B cell (primary cell): ENCODE results near the gene ACTMAP.

Experiments used
- EZH2 ChIP-seq: IDR thresholded peaks from 2 replicates; pipeline ENCODE4 v1.6.1; 2012; ENCODE audit warnings: borderline replicate concordance, low read depth, mild to moderate bottlenecking, moderate library complexity, low read length; ENCODE audit not compliant: insufficient read depth, poor library complexity, severe bottlenecking
- TF ChIP-seq, protein P1 (sequence below): fragments of 200-600 bp; IDR thresholded peaks from one replicate; pipeline ENCODE4 v1.8.0; 2022; ENCODE audit warnings: antibody characterized with exemption, mild to moderate bottlenecking

DNA sequence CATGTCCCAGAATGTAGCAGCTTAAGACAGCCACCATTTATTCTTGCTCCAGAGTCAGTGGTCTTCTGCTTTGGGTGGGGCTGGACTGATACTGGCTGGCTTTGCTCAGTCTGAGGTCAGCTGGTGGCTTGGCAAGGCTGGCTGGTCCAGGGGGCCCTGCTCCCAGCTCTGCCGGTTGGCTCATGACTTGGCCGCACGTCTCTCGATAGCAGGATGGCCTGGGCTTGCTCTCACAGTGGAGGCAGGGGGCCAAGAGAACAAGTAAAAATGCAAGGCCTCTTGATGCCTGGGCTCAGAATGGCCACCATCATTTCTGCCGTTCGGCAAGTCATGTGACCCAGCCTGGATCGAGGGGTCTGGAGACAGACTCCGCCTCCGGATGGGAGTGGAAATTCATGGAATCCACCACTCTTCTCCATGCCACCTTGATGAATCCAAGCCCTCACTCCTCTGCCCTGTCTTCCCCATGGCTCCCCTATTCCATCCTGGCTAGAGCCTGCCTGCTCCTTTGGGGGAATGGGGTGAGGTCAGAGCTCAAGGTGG lies 13.1 kb downstream of the ACTMAP start:
- TF ChIP-seq, protein P1, sequence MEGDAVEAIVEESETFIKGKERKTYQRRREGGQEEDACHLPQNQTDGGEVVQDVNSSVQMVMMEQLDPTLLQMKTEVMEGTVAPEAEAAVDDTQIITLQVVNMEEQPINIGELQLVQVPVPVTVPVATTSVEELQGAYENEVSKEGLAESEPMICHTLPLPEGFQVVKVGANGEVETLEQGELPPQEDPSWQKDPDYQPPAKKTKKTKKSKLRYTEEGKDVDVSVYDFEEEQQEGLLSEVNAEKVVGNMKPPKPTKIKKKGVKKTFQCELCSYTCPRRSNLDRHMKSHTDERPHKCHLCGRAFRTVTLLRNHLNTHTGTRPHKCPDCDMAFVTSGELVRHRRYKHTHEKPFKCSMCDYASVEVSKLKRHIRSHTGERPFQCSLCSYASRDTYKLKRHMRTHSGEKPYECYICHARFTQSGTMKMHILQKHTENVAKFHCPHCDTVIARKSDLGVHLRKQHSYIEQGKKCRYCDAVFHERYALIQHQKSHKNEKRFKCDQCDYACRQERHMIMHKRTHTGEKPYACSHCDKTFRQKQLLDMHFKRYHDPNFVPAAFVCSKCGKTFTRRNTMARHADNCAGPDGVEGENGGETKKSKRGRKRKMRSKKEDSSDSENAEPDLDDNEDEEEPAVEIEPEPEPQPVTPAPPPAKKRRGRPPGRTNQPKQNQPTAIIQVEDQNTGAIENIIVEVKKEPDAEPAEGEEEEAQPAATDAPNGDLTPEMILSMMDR, result no peak
- TF ChIP-seq EZH2, result no peak
